ENCODE data around the gene FARSA. TPM values are rescaled to one million over a fixed set of nuclear protein-coding genes. Genes with fewer than 3 reads are reported as not detected.
"Not testable (repeated sequence)": the region's sequence is repeated elsewhere in the genome, so short reads cannot be mapped to it uniquely, and the experiment has no call there.

FARSA gene
- total RNA-seq, 2 experiments from 2014 or later: 109 to 110 TPM

GRCh38 chr19:12953138-12953798 lies 19.8 kb upstream of the FARSA start:
- no peak overlapping the region for H3K4me3 Mint-ChIP-seq
- ChIA-PET POLR2A (interaction anchor here (0.6 to 1.0 kb wide), 2 partner anchors 20 to 22 kb away, joined by 3 to 5 read pairs; no protein-coding TSS in a partner anchor), CTCF (interaction anchor here (1.0 to 5.7 kb wide), 6 partner anchors 12 to 140 kb away, joined by 3 to 64 read pairs (median 5); no protein-coding TSS in a partner anchor)
- no peaks in the 10 kb centered on the region for H3K27me3 Mint-ChIP-seq
- H3K36me3 Mint-ChIP-seq: peaks cover 48% of the 10 kb centered on the region
- H3K27ac Mint-ChIP-seq: peak overlapping the region; percentile 38
- H3K4me1 Mint-ChIP-seq (ENCODE audit: low read depth): peaks cover 41% of the 10 kb centered on the region
- no peak for DNase-seq
- intact Hi-C loops (cut with micrococcal nuclease): no loop called here
- H3K9me3 Mint-ChIP-seq: no peaks in the 10 kb centered on the region

- intact Hi-C loops (cut with micrococcal nuclease): no loop called here
- peak overlapping the region; percentile 38 for H3K27ac Mint-ChIP-seq
- H3K9me3 Mint-ChIP-seq: no peaks in the 10 kb centered on the region
- peaks cover 45% of the 10 kb centered on the region for H3K4me1 Mint-ChIP-seq (ENCODE audit: low read depth)
- ChIA-PET CTCF (interaction anchor here (1.0 to 5.7 kb wide), 3 partner anchors 13 to 105 kb away, joined by 3 to 64 read pairs (median 4); no protein-coding TSS in a partner anchor), POLR2A (interaction anchor here (0.6 to 1.0 kb wide), 2 partner anchors 20 to 22 kb away, joined by 3 to 5 read pairs; no protein-coding TSS in a partner anchor)
- DNase-seq: no peak
- no peak overlapping the region for H3K4me3 Mint-ChIP-seq
- H3K36me3 Mint-ChIP-seq: peaks cover 54% of the 10 kb centered on the region
- no peaks in the 10 kb centered on the region for H3K27me3 Mint-ChIP-seq
Measured at GRCh38 chr19:12952488-12953137, 19.1 kb upstream of the FARSA start.

GRCh38 chr19:12952050-12952449 lies 18.5 kb upstream of the FARSA start:
- peaks cover 57% of the 10 kb centered on the region for H3K36me3 Mint-ChIP-seq
- H3K4me1 Mint-ChIP-seq (ENCODE audit: low read depth): peaks cover 48% of the 10 kb centered on the region
- H3K9me3 Mint-ChIP-seq; POLR2A ChIA-PET; H3K4me3 Mint-ChIP-seq; H3K27me3 Mint-ChIP-seq; intact Hi-C loops (cut with micrococcal nuclease); DNase-seq: not testable (repeated sequence)
- peak overlapping the region; percentile 38 for H3K27ac Mint-ChIP-seq
- CTCF ChIA-PET: interaction anchor here (1.3 to 5.7 kb wide), 2 partner anchors 13 to 67 kb away, joined by 4 to 64 read pairs; no protein-coding TSS in a partner anchor

GRCh38 chr19:12949363-12950283 lies 16.1 kb upstream of the FARSA start:
- Mint-ChIP-seq H3K4me1 (ENCODE audit: low read depth) (peaks cover 50% of the 10 kb centered on the region), H3K4me3 (no peak overlapping the region), H3K27ac (peak overlapping the region; percentile 25), H3K36me3 (peaks cover 72% of the 10 kb centered on the region), H3K9me3 (no peaks in the 10 kb centered on the region), H3K27me3 (peaks cover 1% of the 10 kb centered on the region)
- intact Hi-C loops (cut with micrococcal nuclease): no loop called here
- POLR2A ChIA-PET: interaction anchor here (1.0 to 1.5 kb wide), 2 partner anchors 12 to 16 kb away, joined by 3 to 4 read pairs; no protein-coding TSS in a partner anchor
- CTCF ChIA-PET: no interaction called here
- no peak for DNase-seq

GRCh38 chr19:12948612-12949362 lies 15.3 kb upstream of the FARSA start:
- Mint-ChIP-seq H3K9me3 (no peaks in the 10 kb centered on the region), H3K27me3 (peaks cover 1% of the 10 kb centered on the region), H3K4me1 (ENCODE audit: low read depth) (peaks cover 48% of the 10 kb centered on the region), H3K27ac (peak overlapping the region; percentile 2), H3K4me3 (no peak overlapping the region), H3K36me3 (peaks cover 71% of the 10 kb centered on the region)
- DNase-seq: no peak
- ChIA-PET POLR2A (interaction anchor here (1.1 kb wide), 1 partner anchor 9 kb away, joined by 4 read pairs; no protein-coding TSS in a partner anchor), CTCF (interaction anchor here (3.1 kb wide), 1 partner anchor 17 kb away, joined by 15 read pairs; no protein-coding TSS in a partner anchor)
- intact Hi-C loops (cut with micrococcal nuclease): no loop called here

- DNase-seq: no peak
- H3K36me3 Mint-ChIP-seq: peaks cover 72% of the 10 kb centered on the region
- H3K4me3 Mint-ChIP-seq: peak overlapping the region; percentile 35
- no peaks in the 10 kb centered on the region for H3K9me3 Mint-ChIP-seq
- intact Hi-C loops (cut with micrococcal nuclease): no loop called here
- H3K27me3 Mint-ChIP-seq: peaks cover 1% of the 10 kb centered on the region
- peak overlapping the region; percentile 58 for H3K27ac Mint-ChIP-seq
- H3K4me1 Mint-ChIP-seq (ENCODE audit: low read depth): peaks cover 48% of the 10 kb centered on the region
- ChIA-PET POLR2A (interaction anchor here (1.1 to 3.0 kb wide), 2 partner anchors 8 kb away, joined by 4 to 17 read pairs; partner anchors contain the start of gene GADD45GIP1), CTCF (interaction anchor here (1.1 to 3.1 kb wide), 2 partner anchors 18 to 30 kb away, joined by 4 to 15 read pairs; no protein-coding TSS in a partner anchor)
Measured at GRCh38 chr19:12947702-12948611, 14.4 kb upstream of the FARSA start.

GRCh38 chr19:12946731-12947496 lies 13.4 kb upstream of the FARSA start:
- no peaks in the 10 kb centered on the region for H3K9me3 Mint-ChIP-seq
- peaks cover 76% of the 10 kb centered on the region for H3K36me3 Mint-ChIP-seq
- intact Hi-C loops (cut with micrococcal nuclease): loop anchor here (1.0 kb wide), 1 partner anchor 9 kb away; the partner anchor contains the start of gene CALR

GRCh38 chr19:12946092-12946721 lies 12.7 kb upstream of the FARSA start:
- Mint-ChIP-seq H3K4me3 (peak overlapping the region; percentile 85), H3K27ac (peak overlapping the region; percentile 98), H3K9me3 (no peaks in the 10 kb centered on the region), H3K36me3 (peaks cover 76% of the 10 kb centered on the region), H3K27me3 (peaks cover 1% of the 10 kb centered on the region), H3K4me1 (ENCODE audit: low read depth) (peaks cover 46% of the 10 kb centered on the region)
- ChIA-PET CTCF (interaction anchor here (0.7 to 3.1 kb wide), 4 partner anchors 13 to 61 kb away, joined by 3 to 15 read pairs (median 4); partner anchors contain the start of gene FARSA), POLR2A (interaction anchor here (0.9 to 3.0 kb wide), 3 partner anchors 10 to 154 kb away, joined by 3 to 17 read pairs (median 3); partner anchors contain the start of genes FARSA, GADD45GIP1 and JUNB)
- intact Hi-C loops (cut with micrococcal nuclease): loop anchor here (1.0 kb wide), 1 partner anchor 8 kb away; the partner anchor contains the start of gene CALR
- peak; percentile 69 for DNase-seq

More at GRCh38 chr19:12946731-12947496, 13.4 kb upstream of the FARSA start:
- H3K27me3 Mint-ChIP-seq: peaks cover 1% of the 10 kb centered on the region
- peak overlapping the region; percentile 98 for H3K27ac Mint-ChIP-seq
- CTCF ChIA-PET: interaction anchor here (0.7 to 3.1 kb wide), 5 partner anchors 14 to 61 kb away, joined by 3 to 15 read pairs (median 4); partner anchors contain the start of gene FARSA
- no peak for DNase-seq
- H3K4me3 Mint-ChIP-seq: peak overlapping the region; percentile 85
- peaks cover 49% of the 10 kb centered on the region for H3K4me1 Mint-ChIP-seq (ENCODE audit: low read depth)
- POLR2A ChIA-PET: interaction anchor here (0.9 to 3.0 kb wide), 3 partner anchors 9 to 155 kb away, joined by 3 to 17 read pairs (median 3); partner anchors contain the start of genes FARSA, GADD45GIP1 and JUNB

All from activated CD4-positive, alpha-beta memory T cell treated with anti-CD3 and anti-CD28 coated beads for 36 hours (primary cell).